Neural cell (in vitro differentiated cells): Measurements from ENCODE around the gene FLAD1. TPM values are rescaled to one million over a fixed set of nuclear protein-coding genes. Genes with fewer than 3 reads are reported as not detected.

Experiments used
- H2AFZ ChIP-seq: fragments of 200-600, 300-800 bp; sonication (generic), shearing (Covaris generic); 2 replicates; pipeline ENCODE4 v1.6.0; 2014; ENCODE audit warnings: low read depth, mild to moderate bottlenecking, antibody characterized with exemption, low read length, moderate library complexity
- H3F3A ChIP-seq: fragments of 200-600 bp; shearing (Covaris generic); 2 replicates; pipeline ENCODE4 v1.6.1; 2016; ENCODE audit warnings: mild to moderate bottlenecking, moderate library complexity, mixed read lengths, antibody characterized with exemption, low read length; ENCODE audit not compliant: insufficient read depth, poor library complexity, severe bottlenecking
- H3K27ac ChIP-seq: fragments of 200-600, 300-800 bp; sonication (generic), shearing (Covaris generic); 2 replicates; pipeline ENCODE4 v1.5.1; 2014; ENCODE audit warnings: mild to moderate bottlenecking, low read length, moderate library complexity
- H3K27me3 ChIP-seq: fragments of 300-800, 200-600 bp; sonication (generic), shearing (Covaris generic); 2 replicates; pipeline ENCODE4 v1.6.0; 2014; ENCODE audit warnings: mild to moderate bottlenecking, low read depth, low read length, moderate library complexity; ENCODE audit not compliant: insufficient read depth
- H3K36me3 ChIP-seq: fragments of 300-800, 200-600 bp; sonication (generic), shearing (Covaris generic); 2 replicates; pipeline ENCODE4 v1.5.1; 2014; ENCODE audit warnings: mild to moderate bottlenecking, antibody characterized with exemption, low read length, moderate library complexity; ENCODE audit not compliant: insufficient read depth
- H3K4me2 ChIP-seq: fragments of 300-800, 200-600 bp; sonication (generic), shearing (Covaris generic); 2 replicates; pipeline ENCODE4 v1.6.0; 2014; ENCODE audit warnings: mild to moderate bottlenecking, low read length
- H3K4me3 ChIP-seq: fragments of 300-800, 200-600 bp; sonication (generic), shearing (Covaris generic); 2 replicates; pipeline ENCODE4 v1.5.1; 2014; ENCODE audit warnings: mild to moderate bottlenecking, low read length, moderate library complexity
- H3K79me2 ChIP-seq: fragments of 200-600 bp; shearing (Covaris generic); replicated peaks from 2 replicates; pipeline ENCODE4 v1.6.0; 2014; ENCODE audit warnings: mild to moderate bottlenecking, low read length, moderate library complexity; ENCODE audit not compliant: insufficient read depth
- H3K9ac ChIP-seq: fragments of 300-800, 200-600 bp; sonication (generic), shearing (Covaris generic); 2 replicates; pipeline ENCODE4 v1.6.1; 2016; ENCODE audit warnings: mild to moderate bottlenecking, low read length, mixed read lengths
- H3K9me2 ChIP-seq: fragments of 200-600 bp; shearing (Covaris generic); 2 replicates; pipeline ENCODE4 v1.6.1; 2016; ENCODE audit warnings: mild to moderate bottlenecking, low read length, mixed read lengths; ENCODE audit not compliant: insufficient read depth
- H3K9me3 ChIP-seq: fragments of 200-600, 300-800 bp; sonication (generic), shearing (Covaris generic); 2 replicates; pipeline ENCODE4 v1.6.1; 2016; ENCODE audit warnings: mild to moderate bottlenecking, mixed run types, low read length, moderate library complexity, mixed read lengths
- H4K20me1 ChIP-seq: fragments of 200-600 bp; shearing (Covaris generic); 2 replicates; pipeline ENCODE4 v1.6.1; 2016; ENCODE audit warnings: mild to moderate bottlenecking, mixed run types; ENCODE audit not compliant: insufficient read depth
- EP300 ChIP-seq: fragments of 450-650 bp; conservative IDR thresholded peaks from 2 replicates; pipeline ENCODE4 v1.6.1; 2014; ENCODE audit warnings: antibody characterized with exemption, mild to moderate bottlenecking, moderate library complexity; ENCODE audit not compliant: poor library complexity, severe bottlenecking
- EZH2 ChIP-seq: fragments of 200-600, 300-800 bp; shearing (Covaris generic), sonication (generic); IDR thresholded peaks from 2 replicates; pipeline ENCODE4 v1.6.1; 2014; ENCODE audit warnings: antibody characterized with exemption, low read length, borderline replicate concordance, mild to moderate bottlenecking; ENCODE audit not compliant: insufficient read depth, poor library complexity, severe bottlenecking
- MXI1 ChIP-seq: fragments of 450-650 bp; conservative IDR thresholded peaks from 2 replicates; pipeline ENCODE4 v1.6.1; 2014; ENCODE audit warnings: antibody characterized with exemption, mild to moderate bottlenecking; ENCODE audit not compliant: poor library complexity, severe bottlenecking
- POLR2AphosphoS5 ChIP-seq: IDR thresholded peaks from 2 replicates; pipeline ENCODE4 v1.6.1; 2012
- RAD21 ChIP-seq: fragments of 450-650 bp; conservative IDR thresholded peaks from 2 replicates; pipeline ENCODE4 v1.6.1; 2014; ENCODE audit warnings: antibody characterized with exemption, mild to moderate bottlenecking, moderate library complexity
- SMC3 ChIP-seq: fragments of 450-650 bp; conservative IDR thresholded peaks from 2 replicates; pipeline ENCODE4 v1.6.1; 2014; ENCODE audit warnings: antibody characterized with exemption, mild to moderate bottlenecking, moderate library complexity; ENCODE audit not compliant: poor library complexity
- TAF1 ChIP-seq: IDR thresholded peaks from 2 replicates; pipeline ENCODE4 v1.6.1; 2012; ENCODE audit warnings: low read depth
- polyA plus RNA-seq: library from polyadenylated mRNA; depleted of rRNA; stranded (reverse); fragments of >200 nt; gene quantifications from 2 replicates; pipeline ENCODE4 v1.2.3, GENCODE V29; 2014
- TF ChIP-seq, protein P1 (sequence below): IDR thresholded peaks from 2 replicates; pipeline ENCODE4 v1.6.1; 2012; ENCODE audit warnings: borderline replicate concordance
- TF ChIP-seq, protein P2 (sequence below): fragments of 450-650 bp; IDR thresholded peaks from 2 replicates; pipeline ENCODE4 v1.5.1; 2014; ENCODE audit warnings: antibody characterized with exemption, mild to moderate bottlenecking, moderate library complexity; ENCODE audit not compliant: poor library complexity, severe bottlenecking

Gene FLAD1
- polyA plus RNA-seq, 1 donor from 2014 or later = 68.6 TPM

DNA sequence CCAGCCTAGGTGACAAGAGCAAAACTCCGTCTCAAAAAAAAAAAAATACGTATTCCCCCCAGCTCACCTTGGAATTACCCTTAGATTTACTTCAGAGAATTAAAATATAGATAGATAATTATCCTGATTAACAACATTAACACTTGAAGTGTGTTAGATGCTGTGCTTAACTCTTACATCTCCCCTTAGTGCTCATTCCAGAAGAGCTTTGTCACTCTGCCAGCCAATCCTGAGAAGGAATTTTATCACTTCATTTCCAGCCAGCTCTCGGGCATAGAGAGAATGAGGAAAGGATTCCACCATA is 11.0 kb upstream of the FLAD1 start:
- Histone ChIP-seq H3K27me3 (no peaks in the 10 kb centered on the region), H3K9ac (no peak overlapping the region), H3K4me2 (no peak overlapping the region), H3F3A (peaks cover 3% of the 10 kb centered on the region), H3K4me3 (no peak overlapping the region), H3K36me3 (no peaks in the 10 kb centered on the region), H3K9me2 (no peaks in the 10 kb centered on the region), H2AFZ (no peak overlapping the region), H4K20me1 (no peaks in the 10 kb centered on the region), H3K27ac (no peak overlapping the region), H3K9me3 (no peaks in the 10 kb centered on the region), H3K79me2 (peaks cover 19% of the 10 kb centered on the region)
- no peak for TF ChIP-seq EZH2
- TF ChIP-seq SMC3 = no peak
- no peak for TF ChIP-seq MXI1
- no peak for TF ChIP-seq TAF1
- TF ChIP-seq RAD21 = no peak
- TF ChIP-seq POLR2AphosphoS5 = no peak
- TF ChIP-seq, protein P1, sequence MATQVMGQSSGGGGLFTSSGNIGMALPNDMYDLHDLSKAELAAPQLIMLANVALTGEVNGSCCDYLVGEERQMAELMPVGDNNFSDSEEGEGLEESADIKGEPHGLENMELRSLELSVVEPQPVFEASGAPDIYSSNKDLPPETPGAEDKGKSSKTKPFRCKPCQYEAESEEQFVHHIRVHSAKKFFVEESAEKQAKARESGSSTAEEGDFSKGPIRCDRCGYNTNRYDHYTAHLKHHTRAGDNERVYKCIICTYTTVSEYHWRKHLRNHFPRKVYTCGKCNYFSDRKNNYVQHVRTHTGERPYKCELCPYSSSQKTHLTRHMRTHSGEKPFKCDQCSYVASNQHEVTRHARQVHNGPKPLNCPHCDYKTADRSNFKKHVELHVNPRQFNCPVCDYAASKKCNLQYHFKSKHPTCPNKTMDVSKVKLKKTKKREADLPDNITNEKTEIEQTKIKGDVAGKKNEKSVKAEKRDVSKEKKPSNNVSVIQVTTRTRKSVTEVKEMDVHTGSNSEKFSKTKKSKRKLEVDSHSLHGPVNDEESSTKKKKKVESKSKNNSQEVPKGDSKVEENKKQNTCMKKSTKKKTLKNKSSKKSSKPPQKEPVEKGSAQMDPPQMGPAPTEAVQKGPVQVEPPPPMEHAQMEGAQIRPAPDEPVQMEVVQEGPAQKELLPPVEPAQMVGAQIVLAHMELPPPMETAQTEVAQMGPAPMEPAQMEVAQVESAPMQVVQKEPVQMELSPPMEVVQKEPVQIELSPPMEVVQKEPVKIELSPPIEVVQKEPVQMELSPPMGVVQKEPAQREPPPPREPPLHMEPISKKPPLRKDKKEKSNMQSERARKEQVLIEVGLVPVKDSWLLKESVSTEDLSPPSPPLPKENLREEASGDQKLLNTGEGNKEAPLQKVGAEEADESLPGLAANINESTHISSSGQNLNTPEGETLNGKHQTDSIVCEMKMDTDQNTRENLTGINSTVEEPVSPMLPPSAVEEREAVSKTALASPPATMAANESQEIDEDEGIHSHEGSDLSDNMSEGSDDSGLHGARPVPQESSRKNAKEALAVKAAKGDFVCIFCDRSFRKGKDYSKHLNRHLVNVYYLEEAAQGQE = no peak
- no peak for TF ChIP-seq EP300
- TF ChIP-seq, protein P2, sequence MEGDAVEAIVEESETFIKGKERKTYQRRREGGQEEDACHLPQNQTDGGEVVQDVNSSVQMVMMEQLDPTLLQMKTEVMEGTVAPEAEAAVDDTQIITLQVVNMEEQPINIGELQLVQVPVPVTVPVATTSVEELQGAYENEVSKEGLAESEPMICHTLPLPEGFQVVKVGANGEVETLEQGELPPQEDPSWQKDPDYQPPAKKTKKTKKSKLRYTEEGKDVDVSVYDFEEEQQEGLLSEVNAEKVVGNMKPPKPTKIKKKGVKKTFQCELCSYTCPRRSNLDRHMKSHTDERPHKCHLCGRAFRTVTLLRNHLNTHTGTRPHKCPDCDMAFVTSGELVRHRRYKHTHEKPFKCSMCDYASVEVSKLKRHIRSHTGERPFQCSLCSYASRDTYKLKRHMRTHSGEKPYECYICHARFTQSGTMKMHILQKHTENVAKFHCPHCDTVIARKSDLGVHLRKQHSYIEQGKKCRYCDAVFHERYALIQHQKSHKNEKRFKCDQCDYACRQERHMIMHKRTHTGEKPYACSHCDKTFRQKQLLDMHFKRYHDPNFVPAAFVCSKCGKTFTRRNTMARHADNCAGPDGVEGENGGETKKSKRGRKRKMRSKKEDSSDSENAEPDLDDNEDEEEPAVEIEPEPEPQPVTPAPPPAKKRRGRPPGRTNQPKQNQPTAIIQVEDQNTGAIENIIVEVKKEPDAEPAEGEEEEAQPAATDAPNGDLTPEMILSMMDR = no peak

DNA sequence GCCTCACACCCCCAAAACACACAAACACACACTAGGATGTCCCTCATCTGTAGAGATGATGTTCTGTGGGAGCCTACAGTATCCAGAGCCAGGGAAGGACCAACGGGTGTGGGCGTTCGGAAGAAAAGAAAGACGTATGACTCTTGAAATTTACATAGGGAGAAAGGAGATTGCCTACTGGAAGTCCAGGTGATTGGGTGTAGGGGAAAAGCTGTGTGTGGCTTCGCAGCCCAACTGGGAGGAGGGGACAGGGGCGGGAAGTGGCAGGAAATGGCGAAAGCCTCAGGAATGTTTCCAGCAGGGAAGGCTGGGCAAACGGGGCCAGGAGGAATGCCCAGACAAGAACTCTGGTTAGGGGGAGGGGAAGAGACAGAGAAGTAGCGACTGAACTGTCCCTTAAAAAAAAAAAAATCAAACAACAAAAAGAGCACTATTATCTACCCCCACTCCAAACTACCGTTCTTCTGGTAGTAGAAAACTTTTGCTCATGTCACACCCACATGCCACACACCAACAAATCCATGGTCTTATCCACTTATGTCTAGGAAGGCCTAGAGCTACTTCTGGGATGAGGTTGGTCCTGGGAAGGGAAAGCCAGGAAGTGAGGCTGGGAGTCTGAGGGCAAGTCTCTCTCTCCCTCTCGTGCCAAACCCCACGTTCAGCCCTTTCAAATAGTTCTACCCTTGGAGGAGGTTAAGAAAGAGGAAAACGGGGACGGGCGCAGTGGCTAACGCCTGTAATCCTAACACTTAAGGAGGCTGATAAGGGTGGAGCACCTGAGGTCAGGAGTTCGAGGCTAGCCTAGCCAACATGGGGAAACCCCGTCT is 10.4 kb upstream of the FLAD1 start:
- H2AFZ ChIP-seq = no peak overlapping the region
- no peak overlapping the region for H3K4me2 ChIP-seq
- H3K4me3 ChIP-seq = peak overlapping the region; percentile 83
- peaks cover 3% of the 10 kb centered on the region for H3F3A ChIP-seq
- H3K79me2 ChIP-seq = peaks cover 24% of the 10 kb centered on the region
- no peaks in the 10 kb centered on the region for H3K9me3 ChIP-seq
- H3K36me3 ChIP-seq = no peaks in the 10 kb centered on the region
- no peaks in the 10 kb centered on the region for H3K27me3 ChIP-seq
- TF ChIP-seq EZH2 (no peak), TAF1 (no peak), POLR2AphosphoS5 (no peak)
- TF ChIP-seq, protein P2 = no peak
- H3K9me2 ChIP-seq = no peaks in the 10 kb centered on the region
- H3K27ac ChIP-seq = no peak overlapping the region
- H3K9ac ChIP-seq = peak overlapping the region; percentile 5
- no peaks in the 10 kb centered on the region for H4K20me1 ChIP-seq
